SK-N-SH (cell line): Measurements from ENCODE around the gene ZFTA.

Experiments used
- ELF1 ChIP-seq: IDR thresholded peaks from 2 replicates; pipeline ENCODE4 v1.4.0; 2012
- FOXJ3 ChIP-seq: sonication (generic); formaldehyde crosslinking; IDR thresholded peaks from 2 replicates; pipeline ENCODE4 v1.5.1; 2020; ENCODE audit warnings: mild to moderate bottlenecking, missing genetic modification reagents
- FOXM1 ChIP-seq: IDR thresholded peaks from 2 replicates; pipeline ENCODE4 v1.4.0; 2012; ENCODE audit warnings: low read depth, mild to moderate bottlenecking
- GABPA ChIP-seq: IDR thresholded peaks from 2 replicates; pipeline ENCODE4 v1.4.0; 2012; ENCODE audit warnings: low read depth, mild to moderate bottlenecking
- NFIC ChIP-seq: IDR thresholded peaks from 2 replicates; pipeline ENCODE4 v1.4.0; 2012; ENCODE audit warnings: borderline replicate concordance
- POLR2AphosphoS5 ChIP-seq: IDR thresholded peaks from 2 replicates; pipeline ENCODE4 v1.6.1; 2012; ENCODE audit warnings: low read depth, low read length
- TAF1 ChIP-seq: IDR thresholded peaks from 2 replicates; pipeline ENCODE4 v1.6.1; 2012; ENCODE audit warnings: low read depth, mild to moderate bottlenecking, low read length, moderate library complexity, borderline replicate concordance
- YY1 ChIP-seq: IDR thresholded peaks from 2 replicates; pipeline ENCODE4 v1.4.0; 2012; ENCODE audit warnings: low read depth, mild to moderate bottlenecking
- TF ChIP-seq, protein P1 (sequence below): fragments of 200-600 bp; sonication (generic); IDR thresholded peaks from 2 replicates; pipeline ENCODE4 v1.6.1; 2017; ENCODE audit warnings: antibody characterized with exemption, mild to moderate bottlenecking, moderate library complexity
- TF ChIP-seq, protein P2 (sequence below): IDR thresholded peaks from 2 replicates; pipeline ENCODE4 v1.6.1; 2012; ENCODE audit warnings: mild to moderate bottlenecking, low read depth, low read length, moderate library complexity
- TF ChIP-seq, protein P3 (sequence below): IDR thresholded peaks from 2 replicates; pipeline ENCODE4 v1.4.0; 2012; ENCODE audit warnings: low read depth
- TF ChIP-seq, protein P4 (sequence below): IDR thresholded peaks from 2 replicates; pipeline ENCODE4 v1.4.0; 2012; ENCODE audit warnings: low read depth, borderline replicate concordance
- TF ChIP-seq, protein P5 (sequence below): fragments of 150-350 bp; IDR thresholded peaks from 2 replicates; pipeline ENCODE4 v1.6.1; 2017; ENCODE audit warnings: antibody characterized with exemption, low read length, low read depth, borderline replicate concordance

DNA sequence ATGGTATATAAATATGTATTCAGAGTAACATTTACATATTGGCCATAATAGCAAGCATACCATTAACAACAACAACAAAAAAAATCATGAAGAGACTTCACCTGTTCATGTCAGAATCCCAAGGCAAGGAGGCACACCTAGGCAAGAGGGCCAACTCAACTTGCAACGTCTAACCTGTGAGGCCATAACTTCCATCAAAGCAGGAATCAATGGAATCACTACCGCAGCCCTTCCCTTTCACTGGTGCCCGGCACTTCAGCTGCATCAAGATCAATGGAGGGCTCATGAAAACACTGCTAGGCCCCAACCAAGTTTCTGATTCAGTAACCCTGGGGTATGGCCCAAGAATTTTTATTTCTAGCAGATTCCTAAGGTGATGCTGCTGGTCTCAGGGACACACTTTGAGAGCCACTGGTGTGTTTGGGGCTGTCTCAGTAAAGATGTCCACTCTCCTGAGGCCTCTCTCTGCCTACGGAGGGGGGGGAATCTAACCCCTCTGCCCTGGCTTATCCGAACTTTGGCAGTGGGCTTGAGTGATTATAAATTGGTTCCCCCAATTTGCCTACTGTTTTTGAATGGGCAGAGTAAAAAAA lies 8.0 kb downstream of the ZFTA start:
- TF ChIP-seq, protein P1, sequence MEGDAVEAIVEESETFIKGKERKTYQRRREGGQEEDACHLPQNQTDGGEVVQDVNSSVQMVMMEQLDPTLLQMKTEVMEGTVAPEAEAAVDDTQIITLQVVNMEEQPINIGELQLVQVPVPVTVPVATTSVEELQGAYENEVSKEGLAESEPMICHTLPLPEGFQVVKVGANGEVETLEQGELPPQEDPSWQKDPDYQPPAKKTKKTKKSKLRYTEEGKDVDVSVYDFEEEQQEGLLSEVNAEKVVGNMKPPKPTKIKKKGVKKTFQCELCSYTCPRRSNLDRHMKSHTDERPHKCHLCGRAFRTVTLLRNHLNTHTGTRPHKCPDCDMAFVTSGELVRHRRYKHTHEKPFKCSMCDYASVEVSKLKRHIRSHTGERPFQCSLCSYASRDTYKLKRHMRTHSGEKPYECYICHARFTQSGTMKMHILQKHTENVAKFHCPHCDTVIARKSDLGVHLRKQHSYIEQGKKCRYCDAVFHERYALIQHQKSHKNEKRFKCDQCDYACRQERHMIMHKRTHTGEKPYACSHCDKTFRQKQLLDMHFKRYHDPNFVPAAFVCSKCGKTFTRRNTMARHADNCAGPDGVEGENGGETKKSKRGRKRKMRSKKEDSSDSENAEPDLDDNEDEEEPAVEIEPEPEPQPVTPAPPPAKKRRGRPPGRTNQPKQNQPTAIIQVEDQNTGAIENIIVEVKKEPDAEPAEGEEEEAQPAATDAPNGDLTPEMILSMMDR, result no peak
- TF ChIP-seq GABPA (no peak), POLR2AphosphoS5 (no peak), FOXM1 (no peak), TAF1 (no peak), FOXJ3 (CRISPR knock-in tag) (no peak), ELF1 (no peak), YY1 (no peak), NFIC (no peak)
- TF ChIP-seq, protein P2, sequence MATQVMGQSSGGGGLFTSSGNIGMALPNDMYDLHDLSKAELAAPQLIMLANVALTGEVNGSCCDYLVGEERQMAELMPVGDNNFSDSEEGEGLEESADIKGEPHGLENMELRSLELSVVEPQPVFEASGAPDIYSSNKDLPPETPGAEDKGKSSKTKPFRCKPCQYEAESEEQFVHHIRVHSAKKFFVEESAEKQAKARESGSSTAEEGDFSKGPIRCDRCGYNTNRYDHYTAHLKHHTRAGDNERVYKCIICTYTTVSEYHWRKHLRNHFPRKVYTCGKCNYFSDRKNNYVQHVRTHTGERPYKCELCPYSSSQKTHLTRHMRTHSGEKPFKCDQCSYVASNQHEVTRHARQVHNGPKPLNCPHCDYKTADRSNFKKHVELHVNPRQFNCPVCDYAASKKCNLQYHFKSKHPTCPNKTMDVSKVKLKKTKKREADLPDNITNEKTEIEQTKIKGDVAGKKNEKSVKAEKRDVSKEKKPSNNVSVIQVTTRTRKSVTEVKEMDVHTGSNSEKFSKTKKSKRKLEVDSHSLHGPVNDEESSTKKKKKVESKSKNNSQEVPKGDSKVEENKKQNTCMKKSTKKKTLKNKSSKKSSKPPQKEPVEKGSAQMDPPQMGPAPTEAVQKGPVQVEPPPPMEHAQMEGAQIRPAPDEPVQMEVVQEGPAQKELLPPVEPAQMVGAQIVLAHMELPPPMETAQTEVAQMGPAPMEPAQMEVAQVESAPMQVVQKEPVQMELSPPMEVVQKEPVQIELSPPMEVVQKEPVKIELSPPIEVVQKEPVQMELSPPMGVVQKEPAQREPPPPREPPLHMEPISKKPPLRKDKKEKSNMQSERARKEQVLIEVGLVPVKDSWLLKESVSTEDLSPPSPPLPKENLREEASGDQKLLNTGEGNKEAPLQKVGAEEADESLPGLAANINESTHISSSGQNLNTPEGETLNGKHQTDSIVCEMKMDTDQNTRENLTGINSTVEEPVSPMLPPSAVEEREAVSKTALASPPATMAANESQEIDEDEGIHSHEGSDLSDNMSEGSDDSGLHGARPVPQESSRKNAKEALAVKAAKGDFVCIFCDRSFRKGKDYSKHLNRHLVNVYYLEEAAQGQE, result no peak
- TF ChIP-seq, protein P3, sequence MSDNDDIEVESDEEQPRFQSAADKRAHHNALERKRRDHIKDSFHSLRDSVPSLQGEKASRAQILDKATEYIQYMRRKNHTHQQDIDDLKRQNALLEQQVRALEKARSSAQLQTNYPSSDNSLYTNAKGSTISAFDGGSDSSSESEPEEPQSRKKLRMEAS, result no peak
- TF ChIP-seq, protein P4, sequence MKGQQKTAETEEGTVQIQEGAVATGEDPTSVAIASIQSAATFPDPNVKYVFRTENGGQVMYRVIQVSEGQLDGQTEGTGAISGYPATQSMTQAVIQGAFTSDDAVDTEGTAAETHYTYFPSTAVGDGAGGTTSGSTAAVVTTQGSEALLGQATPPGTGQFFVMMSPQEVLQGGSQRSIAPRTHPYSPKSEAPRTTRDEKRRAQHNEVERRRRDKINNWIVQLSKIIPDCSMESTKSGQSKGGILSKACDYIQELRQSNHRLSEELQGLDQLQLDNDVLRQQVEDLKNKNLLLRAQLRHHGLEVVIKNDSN, result no peak
- TF ChIP-seq, protein P5, sequence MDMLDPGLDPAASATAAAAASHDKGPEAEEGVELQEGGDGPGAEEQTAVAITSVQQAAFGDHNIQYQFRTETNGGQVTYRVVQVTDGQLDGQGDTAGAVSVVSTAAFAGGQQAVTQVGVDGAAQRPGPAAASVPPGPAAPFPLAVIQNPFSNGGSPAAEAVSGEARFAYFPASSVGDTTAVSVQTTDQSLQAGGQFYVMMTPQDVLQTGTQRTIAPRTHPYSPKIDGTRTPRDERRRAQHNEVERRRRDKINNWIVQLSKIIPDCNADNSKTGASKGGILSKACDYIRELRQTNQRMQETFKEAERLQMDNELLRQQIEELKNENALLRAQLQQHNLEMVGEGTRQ, result no peak
